H1 (cell line): ENCODE data around the gene RALA. TPM values are rescaled to one million over a fixed set of nuclear protein-coding genes. Genes with fewer than 3 reads are reported as not detected.

Source experiments
- CTCF ChIA-PET: fragments of 300-600 bp; sonication (Branson Sonifier 250); formaldehyde crosslinking; loops from one replicate; lab custom pipeline; 2021; ENCODE audit not compliant: partially characterized antibody; lab: Charles Lee
- POLR2A ChIA-PET: fragments of 300-600 bp; sonication (Branson Sonifier 250); formaldehyde crosslinking; loops from one replicate; lab custom pipeline; 2021; ENCODE audit warnings: inconsistent platforms; ENCODE audit not compliant: partially characterized antibody; lab: Charles Lee
- DNase-seq, 2 experiments: peaks; one replicate each; pipeline versions ENCODE4 v3.0.0 to v3.0.0-alpha.2; 2010 to 2022; ENCODE audit warnings: low spot score in 2 of 2, low read depth in 1 of 2, mixed read lengths in 1 of 2
- FAIRE-seq: peaks from 2 replicates; lab custom pipeline; 2011; peaks lifted over from hg19 to GRCh38; lab: Jason Lieb, UNC
- H2AFZ ChIP-seq: 2 replicates; pipeline ENCODE4 v1.8.1; 2012; ENCODE audit warnings: low read length, inconsistent platforms
- H2AK5ac ChIP-seq: 2 replicates; pipeline ENCODE4 v1.6.1; 2013; ENCODE audit warnings: low read depth, low read length
- H2BK120ac ChIP-seq: replicated peaks from 2 replicates; pipeline ENCODE3; 2013; ENCODE audit warnings: low read depth, low read length, inconsistent platforms
- H2BK12ac ChIP-seq: 2 replicates; pipeline ENCODE4 v1.6.1; 2013; ENCODE audit warnings: low read depth, low read length
- H2BK15ac ChIP-seq: 2 replicates; pipeline ENCODE4 v1.6.1; 2013; ENCODE audit warnings: low read length
- H2BK20ac ChIP-seq: 2 replicates; pipeline ENCODE4 v1.6.1; 2013; ENCODE audit warnings: low read length
- H2BK5ac ChIP-seq: 2 replicates; pipeline ENCODE4 v1.6.1; 2013; ENCODE audit warnings: low read depth, low read length
- H3K14ac ChIP-seq: 2 replicates; pipeline ENCODE4 v1.6.1; 2013; ENCODE audit warnings: inconsistent platforms; ENCODE audit not compliant: insufficient read length
- H3K18ac ChIP-seq: 2 replicates; pipeline ENCODE4 v1.6.1; 2013; ENCODE audit warnings: low read length; ENCODE audit errors: extremely low read depth
- H3K23ac ChIP-seq: 2 replicates; pipeline ENCODE4 v1.6.1; 2013; ENCODE audit warnings: inconsistent platforms; ENCODE audit not compliant: insufficient read length
- H3K23me2 ChIP-seq: 2 replicates; pipeline ENCODE4 v1.6.1; 2013; ENCODE audit warnings: low read depth, low read length
- H3K27ac ChIP-seq: 2 replicates; pipeline ENCODE4 v1.6.1; 2011; ENCODE audit warnings: low read depth, low read length, inconsistent platforms
- H3K27me3 ChIP-seq, 4 experiments: replicated peaks in 1 of 4; 1 replicate in 1 of 4; 2 replicates in 3 of 4; pipeline versions ENCODE4 v1.6.1 to v1.8.1; 2011 to 2013; ENCODE audit warnings: low read length in 3 of 4, mild to moderate bottlenecking in 3 of 4, inconsistent platforms in 2 of 4, mixed read lengths in 2 of 4, moderate library complexity in 1 of 4; ENCODE audit not compliant: control insufficient read depth in 3 of 4, insufficient read depth in 3 of 4; ENCODE audit errors: extremely low read depth in 1 of 4
- H3K36me3 ChIP-seq, 4 experiments: 2 replicates each; pipeline versions ENCODE4 v1.6.1 to v1.8.1; 2011 to 2013; ENCODE audit warnings: mild to moderate bottlenecking in 4 of 4, low read length in 3 of 4, moderate library complexity in 2 of 4, control low read depth in 1 of 4, inconsistent platforms in 1 of 4; ENCODE audit not compliant: insufficient read depth in 4 of 4, control insufficient read depth in 2 of 4
- H3K4ac ChIP-seq: replicated peaks from 2 replicates; pipeline ENCODE3; 2013; ENCODE audit warnings: low read length, low read depth, mixed read lengths, inconsistent platforms; ENCODE audit not compliant: insufficient read length
- H3K4me1 ChIP-seq, 4 experiments: replicated peaks in 1 of 4; 1 replicate in 1 of 4; 2 replicates in 3 of 4; pipeline versions ENCODE4 v1.6.1 to v1.8.1; 2011 to 2013; ENCODE audit warnings: low read length in 3 of 4, inconsistent platforms in 2 of 4, mixed read lengths in 1 of 4; ENCODE audit not compliant: insufficient read depth in 4 of 4, control insufficient read depth in 3 of 4
- H3K4me2 ChIP-seq, 2 experiments: 2 replicates each; pipeline versions ENCODE4 v1.6.1 to v1.8.1; 2011 to 2013; ENCODE audit warnings: low read depth in 2 of 2, low read length in 2 of 2, control low read depth in 1 of 2, inconsistent platforms in 1 of 2, mild to moderate bottlenecking in 1 of 2; ENCODE audit not compliant: insufficient read depth in 1 of 2
- H3K4me3 ChIP-seq, 4 experiments: fragments of 200-600, 300-600 bp in 1 of 4; sonication (generic), shearing (Covaris generic), sonication (Bioruptor Twin) in 1 of 4; 2 replicates each; pipeline versions ENCODE4 v1.5.1 to v1.8.1; 2011 to 2016; ENCODE audit warnings: low read length in 4 of 4, low read depth in 3 of 4, control low read depth in 2 of 4, inconsistent platforms in 2 of 4, mild to moderate bottlenecking in 2 of 4, mixed read lengths in 1 of 4, moderate library complexity in 1 of 4; ENCODE audit not compliant: insufficient read depth in 2 of 4; ENCODE audit errors: extremely low read depth in 1 of 4
- H3K56ac ChIP-seq: replicated peaks from 2 replicates; pipeline ENCODE3; 2013; ENCODE audit warnings: low read depth, mild to moderate bottlenecking, mixed read lengths, low read length, inconsistent platforms; ENCODE audit not compliant: insufficient read length
- H3K79me1 ChIP-seq: 2 replicates; pipeline ENCODE4 v1.6.1; 2013; ENCODE audit warnings: low read depth, low read length, control low read depth
- H3K79me2 ChIP-seq, 2 experiments: 2 replicates each; pipeline versions ENCODE4 v1.6.1 to v1.8.1; 2012 to 2013; ENCODE audit warnings: low read length in 2 of 2, mild to moderate bottlenecking in 2 of 2, inconsistent platforms in 1 of 2; ENCODE audit not compliant: insufficient read depth in 2 of 2, control insufficient read depth in 1 of 2
- H3K9ac ChIP-seq, 4 experiments: replicated peaks in 1 of 4; 1 replicate in 1 of 4; 2 replicates in 3 of 4; pipeline versions ENCODE4 v1.6.1 to v1.8.1; 2011 to 2013; ENCODE audit warnings: low read depth in 3 of 4, low read length in 3 of 4, control low read depth in 2 of 4, mild to moderate bottlenecking in 2 of 4, moderate library complexity in 2 of 4, inconsistent platforms in 1 of 4; ENCODE audit errors: extremely low read depth in 1 of 4
- H3K9me3 ChIP-seq, 2 experiments: 2 replicates each; pipeline versions ENCODE4 v1.6.1 to v1.8.1; 2012 to 2013; ENCODE audit warnings: mild to moderate bottlenecking in 2 of 2, moderate library complexity in 2 of 2, control low read depth in 1 of 2, inconsistent platforms in 1 of 2, low read depth in 1 of 2, low read length in 1 of 2, mixed read lengths in 1 of 2; ENCODE audit not compliant: insufficient read depth in 2 of 2
- H4K20me1 ChIP-seq, 2 experiments: replicated peaks in 1 of 2; 2 replicates each; pipeline versions ENCODE3 to v1.8.1; 2011 to 2013; ENCODE audit warnings: inconsistent platforms in 2 of 2, low read length in 2 of 2, mild to moderate bottlenecking in 1 of 2; ENCODE audit not compliant: insufficient read depth in 2 of 2, control insufficient read depth in 1 of 2
- H4K5ac ChIP-seq: 2 replicates; pipeline ENCODE4 v1.6.1; 2013; ENCODE audit warnings: low read length, low read depth, mixed read lengths, inconsistent platforms; ENCODE audit not compliant: insufficient read length
- H4K8ac ChIP-seq: 2 replicates; pipeline ENCODE4 v1.8.0; 2013; ENCODE audit warnings: mild to moderate bottlenecking, moderate library complexity, low read length, inconsistent platforms; ENCODE audit not compliant: insufficient read depth; ENCODE audit errors: extremely low read depth
- H4K91ac ChIP-seq: replicated peaks from 2 replicates; pipeline ENCODE3; 2013; ENCODE audit warnings: low read length, mixed read lengths, inconsistent platforms; ENCODE audit not compliant: insufficient read length
- CBX5 ChIP-seq: fragments of 300-800, 300-1000 bp; sonication (generic); IDR thresholded peaks from 2 replicates; pipeline ENCODE4 v1.7.1; 2016; ENCODE audit warnings: antibody characterized with exemption, low read length, low read depth
- EGR1 ChIP-seq: IDR thresholded peaks from 2 replicates; pipeline ENCODE4 v1.6.1; 2011; ENCODE audit warnings: low read depth, low read length, borderline replicate concordance
- GTF2F1 ChIP-seq: IDR thresholded peaks from 2 replicates; pipeline ENCODE4 v1.6.1; 2012; ENCODE audit warnings: low read depth, low read length, improper control_type of control experiment, borderline replicate concordance
- HDAC2 ChIP-seq, 2 experiments: fragments of 300-600 bp in 1 of 2; sonication (generic) in 1 of 2; IDR thresholded peaks; 2 replicates each; pipeline ENCODE4 v1.6.1; 2011 to 2012; ENCODE audit warnings: low read depth in 2 of 2, low read length in 2 of 2, mild to moderate bottlenecking in 2 of 2, moderate library complexity in 2 of 2, borderline replicate concordance in 1 of 2, inconsistent platforms in 1 of 2
- PHF8 ChIP-seq: fragments of 200-600 bp; sonication (generic); conservative IDR thresholded peaks from 2 replicates; pipeline ENCODE4 v1.7.1; 2012; ENCODE audit warnings: low read depth, mild to moderate bottlenecking, inconsistent platforms, low read length, moderate library complexity
- POLR2A ChIP-seq, 2 experiments: IDR thresholded peaks; 1 replicate in 1 of 2; 2 replicates in 1 of 2; pipeline ENCODE4 v1.6.1; 2011; ENCODE audit warnings: low read depth in 2 of 2, low read length in 2 of 2, mild to moderate bottlenecking in 2 of 2; ENCODE audit errors: control extremely low read depth in 1 of 2
- SP2 ChIP-seq: IDR thresholded peaks from 2 replicates; pipeline ENCODE4 v1.6.1; 2012; ENCODE audit warnings: mild to moderate bottlenecking, low read length, inconsistent platforms
- TAF1 ChIP-seq: IDR thresholded peaks from 2 replicates; pipeline ENCODE4 v1.6.1; 2011; ENCODE audit warnings: mild to moderate bottlenecking, low read depth, low read length
- WGBS, 2 experiments: shearing (Covaris generic) in 1 of 2; methylation state at CpG; one replicate each; pipeline versions ENCODE4 v1.1.6 to v1.1.7; 2013 to 2015; ENCODE audit warnings: low lambda C conversion rate in 2 of 2, mixed read lengths in 2 of 2, inconsistent platforms in 1 of 2, low coverage in 1 of 2, missing lambda C conversion rate in 1 of 2; ENCODE audit not compliant: insufficient replicate concordance in 2 of 2, insufficient coverage in 1 of 2, insufficient read length in 1 of 2; ENCODE audit errors: extremely low coverage in 1 of 2, missing lambda C conversion rate in 1 of 2; 5-methylcytosine and 5-hydroxymethylcytosine counted together
- polyA plus RNA-seq, 7 experiments: library from polyadenylated mRNA; depleted of rRNA in 3 of 7; stranded (reverse) in 5 of 7; unstranded in 2 of 7; fragments of >200 nt in 5 of 7; fragments of 200-250 nt in 2 of 7; gene quantifications; 1 replicate in 5 of 7; 2 replicates in 1 of 7; 4 replicates in 1 of 7; pipeline versions ENCODE4 v1.2.1 to v1.2.3, GENCODE V29; 2011 to 2013; ENCODE audit warnings: missing spikeins in 2 of 7, mixed read lengths in 2 of 7
- total RNA-seq: library from RNA; stranded (reverse); fragmentation: NEBNext Ultra II Directional; extraction: Animal tissue kit (Norgen Biotek cat#: 25700); gene quantifications from 2 replicates; pipeline ENCODE4 v1.2.1, GENCODE V29; 2021
- TF ChIP-seq, protein P1 (sequence below): IDR thresholded peaks from 2 replicates; pipeline ENCODE4 v1.6.1; 2011; ENCODE audit warnings: low read length, improper control_type of control experiment
- TF ChIP-seq, protein P2 (sequence below): IDR thresholded peaks from 2 replicates; pipeline ENCODE4 v1.6.1; 2012; ENCODE audit warnings: inconsistent platforms

Gene RALA
- total and polyA plus RNA-seq, 2 of the 8 experiments (the other 6 are each of a cell fraction or from before 2014, with no cell fraction given) = 24.1 to 72.8 TPM

DNA sequence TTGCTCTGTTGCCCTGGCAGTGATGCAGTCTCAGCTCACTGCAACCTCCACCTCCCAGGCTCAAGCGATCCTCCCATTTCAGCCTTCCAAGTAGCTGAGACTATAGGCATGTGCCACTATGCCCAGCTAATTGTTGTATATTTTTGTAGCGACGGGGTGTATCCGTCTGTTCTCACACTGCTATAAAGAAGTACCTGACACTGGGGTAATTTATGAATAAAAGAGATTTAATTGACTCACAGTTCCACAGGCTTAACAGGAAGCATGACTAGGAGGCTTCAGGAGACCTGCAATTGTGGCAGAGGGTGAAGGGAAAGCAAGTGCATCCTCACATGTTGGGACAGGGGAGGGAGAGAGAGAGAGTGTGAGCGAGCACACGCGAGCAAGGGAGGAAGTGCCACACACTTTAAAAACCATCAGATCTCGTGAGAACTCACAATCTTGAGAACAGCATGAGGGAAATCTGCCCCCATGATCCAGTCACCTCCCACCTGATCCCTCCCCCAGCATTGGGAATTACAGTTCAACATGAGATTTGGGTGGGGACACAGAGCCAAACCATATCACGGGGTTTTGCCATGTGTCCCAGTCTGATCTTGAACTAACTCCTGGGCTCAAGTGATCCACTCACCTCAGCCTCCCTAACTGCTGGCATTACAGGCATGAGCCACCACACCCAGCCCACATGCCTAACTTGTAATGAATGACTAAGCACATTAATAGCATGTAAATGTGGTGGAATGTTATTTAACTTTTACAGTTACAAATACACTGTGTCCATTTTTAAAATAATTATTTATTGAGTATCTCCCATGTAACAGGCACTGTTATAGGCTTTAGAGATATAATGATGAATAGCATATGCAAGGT lies 65.5 kb downstream of the RALA start:
- CTCF ChIA-PET = interaction anchor here (0.6 to 1.0 kb wide), 5 partner anchors 14 to 68 kb away, joined by 3 to 5 read pairs (median 3); no protein-coding TSS in a partner anchor
- TF ChIP-seq, protein P1, sequence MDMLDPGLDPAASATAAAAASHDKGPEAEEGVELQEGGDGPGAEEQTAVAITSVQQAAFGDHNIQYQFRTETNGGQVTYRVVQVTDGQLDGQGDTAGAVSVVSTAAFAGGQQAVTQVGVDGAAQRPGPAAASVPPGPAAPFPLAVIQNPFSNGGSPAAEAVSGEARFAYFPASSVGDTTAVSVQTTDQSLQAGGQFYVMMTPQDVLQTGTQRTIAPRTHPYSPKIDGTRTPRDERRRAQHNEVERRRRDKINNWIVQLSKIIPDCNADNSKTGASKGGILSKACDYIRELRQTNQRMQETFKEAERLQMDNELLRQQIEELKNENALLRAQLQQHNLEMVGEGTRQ = no peak
- TF ChIP-seq TAF1 = no peak
- TF ChIP-seq HDAC2 (IDR thresholded peaks at IDR 0.05; ENCODE audit: borderline replicate concordance in 1 of 2, low read depth in 2 of 2, low read length in 2 of 2) = no peak
- TF ChIP-seq GTF2F1 = no peak
- TF ChIP-seq, protein P2, sequence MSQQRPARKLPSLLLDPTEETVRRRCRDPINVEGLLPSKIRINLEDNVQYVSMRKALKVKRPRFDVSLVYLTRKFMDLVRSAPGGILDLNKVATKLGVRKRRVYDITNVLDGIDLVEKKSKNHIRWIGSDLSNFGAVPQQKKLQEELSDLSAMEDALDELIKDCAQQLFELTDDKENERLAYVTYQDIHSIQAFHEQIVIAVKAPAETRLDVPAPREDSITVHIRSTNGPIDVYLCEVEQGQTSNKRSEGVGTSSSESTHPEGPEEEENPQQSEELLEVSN = no peak
- TF ChIP-seq SP2 = no peak
- TF ChIP-seq POLR2A (IDR thresholded peaks at IDR 0.05; ENCODE audit: control extremely low read depth in 1 of 2, low read depth in 2 of 2, low read length in 2 of 2) = no peak
- no peak for TF ChIP-seq CBX5
- no peak for TF ChIP-seq PHF8
- TF ChIP-seq EGR1 = no peak

More for the DNA sequence above, 65.5 kb downstream of the RALA start:
- Histone ChIP-seq H3K79me1 (peaks cover 3% of the 10 kb centered on the region), H3K36me3 (peaks cover 0 to 18% (median 7%) of the 10 kb centered on the region in 4 experiments; a peak in 5 of 8 replicates), H2AFZ (no peak overlapping the region), H3K18ac (no peak overlapping the region), H4K8ac (no peak overlapping the region), H3K79me2 (peaks cover 0 to 21% of the 10 kb centered on the region in 2 experiments; a peak in 2 of 4 replicates), H3K9me3 (no peaks in the 10 kb centered on the region), H3K23me2 (no peaks in the 10 kb centered on the region), H4K91ac (no peak overlapping the region), H3K4me1 (no peaks in the 10 kb centered on the region), H2BK5ac (peak overlapping the region; percentile 10; the same call in 1 of the 2 replicates), H4K20me1 (no peaks in the 10 kb centered on the region), H2BK12ac (no peak overlapping the region), H2BK15ac (no peak overlapping the region), H3K27ac (no peak overlapping the region), H2BK20ac (no peak overlapping the region), H3K14ac (no peak overlapping the region), H3K4me2 (no peak overlapping the region), H2BK120ac (no peak overlapping the region), H4K5ac (no peak overlapping the region), H2AK5ac (no peak overlapping the region), H3K4me3 (no peak overlapping the region), H3K27me3 (no peaks in the 10 kb centered on the region), H3K56ac (no peak overlapping the region), H3K23ac (no peak overlapping the region), H3K9ac (no peak overlapping the region), H3K4ac (no peak overlapping the region)
- FAIRE-seq = no peak
- DNase-seq = no peak
- POLR2A ChIA-PET = interaction anchor here (0.5 to 1.0 kb wide), 4 partner anchors 32 to 77 kb away, joined by 3 read pairs; no protein-coding TSS in a partner anchor
- 82% methylated on average over 9 of the region's 9 CpGs; no CpG with 5 or more reads in 1 of the 2 experiments for WGBS, 2 experiments
